Subcutaneous abdominal adipose tissue (tissue), 5 donors: ENCODE data around the gene SMIM35.

Experiments used
- H3K27ac ChIP-seq: one replicate; pipeline ENCODE4 v1.7.0; 2013; ENCODE audit warnings: low read depth, mild to moderate bottlenecking, inconsistent platforms, low read length, moderate library complexity
- H3K27me3 ChIP-seq, 5 donors: one replicate each; pipeline ENCODE4 v1.7.0; 2013; ENCODE audit warnings: low read length in 5 of 5, inconsistent platforms in 1 of 5; ENCODE audit not compliant: control insufficient read depth in 5 of 5, insufficient read depth in 4 of 5
- H3K36me3 ChIP-seq, 5 donors: one replicate each; pipeline ENCODE4 v1.7.0; 2013; ENCODE audit warnings: low read length in 5 of 5; ENCODE audit not compliant: control insufficient read depth in 5 of 5, insufficient read depth in 5 of 5
- H3K4me1 ChIP-seq, 5 donors: one replicate each; pipeline ENCODE4 v1.7.0; 2013; ENCODE audit warnings: low read length in 5 of 5, mild to moderate bottlenecking in 3 of 5, moderate library complexity in 1 of 5; ENCODE audit not compliant: control insufficient read depth in 5 of 5, insufficient read depth in 5 of 5
- H3K4me3 ChIP-seq, 5 donors: one replicate each; pipeline ENCODE4 v1.7.0; 2013; ENCODE audit warnings: low read length in 5 of 5, low read depth in 1 of 5
- H3K9ac ChIP-seq, 5 donors: one replicate each; pipeline ENCODE4 v1.7.0; 2013; ENCODE audit warnings: low read length in 5 of 5, mild to moderate bottlenecking in 4 of 5, moderate library complexity in 3 of 5
- H3K9me3 ChIP-seq, 5 donors: one replicate each; pipeline ENCODE4 v1.7.0; 2013; ENCODE audit warnings: low read length in 5 of 5; ENCODE audit not compliant: control insufficient read depth in 5 of 5
- donor health status: healthy.
- donor health status: healthy.
- donor health status: healthy.
- donor health status: healthy.
- donor health status: healthy.

SMIM35 gene

GRCh38 chr11:118051136-118051610 lies 35.6 kb downstream of the SMIM35 start:
- Histone ChIP-seq H3K27me3 (peaks cover 0 to 6% (median 0%) of the 10 kb centered on the region in 5 donors), H3K9me3 (no peaks in the 10 kb centered on the region), H3K4me3 (no peak overlapping the region), H3K27ac (no peak overlapping the region), H3K4me1 (peaks cover 0 to 10% (median 0%) of the 10 kb centered on the region in 5 donors), H3K36me3 (no peaks in the 10 kb centered on the region), H3K9ac (no peak overlapping the region)

GRCh38 chr11:118050208-118050891 lies 36.4 kb downstream of the SMIM35 start:
- Histone ChIP-seq H3K36me3 (no peaks in the 10 kb centered on the region), H3K27me3 (peaks cover 0 to 6% (median 0%) of the 10 kb centered on the region in 5 donors), H3K4me3 (no peak overlapping the region), H3K9ac (no peak overlapping the region), H3K27ac (no peak overlapping the region), H3K9me3 (no peaks in the 10 kb centered on the region), H3K4me1 (peaks cover 0 to 10% (median 5%) of the 10 kb centered on the region in 5 donors)

- no peaks in the 10 kb centered on the region for H3K36me3 ChIP-seq
- no peak overlapping the region for H3K4me3 ChIP-seq
- no peak overlapping the region for H3K9ac ChIP-seq
- no peak overlapping the region for H3K27ac ChIP-seq
- H3K27me3 ChIP-seq = peaks cover 0 to 6% (median 0%) of the 10 kb centered on the region in 5 donors
- peaks cover 0 to 10% (median 5%) of the 10 kb centered on the region in 5 donors for H3K4me1 ChIP-seq
- H3K9me3 ChIP-seq = no peaks in the 10 kb centered on the region
Measured at GRCh38 chr11:118049771-118050170, 37.0 kb downstream of the SMIM35 start.

GRCh38 chr11:118048472-118049370 lies 38.0 kb downstream of the SMIM35 start:
- Histone ChIP-seq H3K4me1 (peaks cover 0 to 10% (median 5%) of the 10 kb centered on the region in 5 donors), H3K9me3 (no peaks in the 10 kb centered on the region), H3K4me3 (no peak overlapping the region), H3K27ac (no peak overlapping the region), H3K27me3 (peaks cover 0 to 6% (median 0%) of the 10 kb centered on the region in 5 donors), H3K36me3 (no peaks in the 10 kb centered on the region), H3K9ac (no peak overlapping the region)

- no peaks in the 10 kb centered on the region for H3K9me3 ChIP-seq
- H3K9ac ChIP-seq = no peak overlapping the region
- no peak overlapping the region for H3K27ac ChIP-seq
- H3K36me3 ChIP-seq = no peaks in the 10 kb centered on the region
- peaks cover 0 to 7% (median 4%) of the 10 kb centered on the region in 5 donors for H3K4me1 ChIP-seq
- H3K4me3 ChIP-seq = no peak overlapping the region
- peaks cover 0 to 6% (median 0%) of the 10 kb centered on the region in 5 donors for H3K27me3 ChIP-seq
Measured at GRCh38 chr11:118047749-118048148, 39.0 kb downstream of the SMIM35 start.

- Histone ChIP-seq H3K36me3 (no peaks in the 10 kb centered on the region), H3K4me1 (peaks cover 0 to 5% (median 0%) of the 10 kb centered on the region in 5 donors), H3K27ac (no peak overlapping the region), H3K9me3 (no peaks in the 10 kb centered on the region), H3K4me3 (no peak overlapping the region), H3K9ac (no peak overlapping the region), H3K27me3 (peaks cover 0 to 6% (median 0%) of the 10 kb centered on the region in 5 donors)
Measured at GRCh38 chr11:118046964-118047700, 39.6 kb downstream of the SMIM35 start.

GRCh38 chr11:118046051-118046963 lies 40.5 kb downstream of the SMIM35 start:
- peaks cover 0 to 5% (median 0%) of the 10 kb centered on the region in 5 donors for H3K4me1 ChIP-seq
- no peaks in the 10 kb centered on the region for H3K9me3 ChIP-seq
- no peaks in the 10 kb centered on the region for H3K36me3 ChIP-seq
- H3K27ac ChIP-seq = no peak overlapping the region
- peaks cover 0 to 6% (median 0%) of the 10 kb centered on the region in 5 donors for H3K27me3 ChIP-seq
- no peak overlapping the region for H3K4me3 ChIP-seq
- H3K9ac ChIP-seq = no peak overlapping the region

GRCh38 chr11:118045191-118045590 lies 41.6 kb downstream of the SMIM35 start:
- H3K4me3 ChIP-seq = no peak overlapping the region
- H3K4me1 ChIP-seq = peaks cover 0 to 5% (median 0%) of the 10 kb centered on the region in 5 donors
- H3K36me3 ChIP-seq = no peaks in the 10 kb centered on the region
- H3K9me3 ChIP-seq = no peaks in the 10 kb centered on the region
- peaks cover 0 to 6% (median 0%) of the 10 kb centered on the region in 5 donors for H3K27me3 ChIP-seq
- H3K9ac ChIP-seq = no peak overlapping the region
- no peak overlapping the region for H3K27ac ChIP-seq

- Histone ChIP-seq H3K27ac (no peak overlapping the region), H3K9me3 (no peaks in the 10 kb centered on the region), H3K9ac (no peak overlapping the region), H3K27me3 (peaks cover 0 to 6% (median 0%) of the 10 kb centered on the region in 5 donors), H3K4me3 (no peak overlapping the region), H3K4me1 (peaks cover 0 to 5% (median 0%) of the 10 kb centered on the region in 5 donors), H3K36me3 (no peaks in the 10 kb centered on the region)
Measured at GRCh38 chr11:118042796-118043195, 44.0 kb downstream of the SMIM35 start.
